HG03439 (cell line): ENCODE measurements around the gene LINGO3.

ENCODE experiments used
- ATAC-seq: cut with Tn5 transposase; IDR thresholded peaks from one replicate; pipeline ENCODE4 v1.9.1; 2021; ENCODE audit warnings: mild to moderate bottlenecking, moderate library complexity; ENCODE audit not compliant: unreplicated experiment

LINGO3 gene

GRCh38 chr19:2328401-2329148 lies 20.6 kb upstream of the LINGO3 start, which contains the start of the genes LSM7 and SPPL2B:
TSS of gene LSM7 (minus strand) at chr19:2328586. CDS start at chr19:2328566, 20 bp downstream.
TSS of gene SPPL2B (plus strand) at chr19:2328684. CDS start at chr19:2328710, 26 bp downstream.
- peak; percentile 61 for ATAC-seq

DNA sequence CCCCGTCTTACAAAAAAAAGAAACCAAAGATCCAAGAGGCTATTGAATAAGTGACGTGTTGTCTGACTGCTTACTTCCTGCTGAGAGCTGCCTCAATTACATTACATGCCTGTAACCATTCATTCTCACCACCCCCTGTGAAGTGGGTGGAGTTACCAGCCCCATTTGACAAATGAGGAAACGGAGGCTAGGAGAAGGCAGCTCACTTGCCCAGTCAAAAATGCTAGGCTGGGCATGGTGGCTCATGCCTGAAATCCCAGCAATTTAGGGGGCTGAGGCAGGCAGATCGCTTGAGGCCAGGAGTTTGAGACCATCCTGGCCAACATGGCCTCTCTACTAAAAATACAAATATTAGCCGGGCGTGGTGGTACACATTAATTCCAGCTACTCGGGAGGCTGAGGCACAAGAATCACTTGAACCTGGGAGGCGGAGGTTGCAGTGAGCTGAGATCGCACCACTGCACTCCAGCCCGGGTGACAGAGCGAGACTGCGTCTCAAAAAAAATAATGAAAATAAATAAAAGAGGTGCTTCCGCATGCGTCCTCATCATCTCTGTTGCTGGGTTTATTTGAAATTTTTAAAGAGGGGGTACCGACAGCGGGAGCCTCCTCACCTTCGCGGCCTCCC lies 19.9 kb upstream of the LINGO3 start:
- no peak for ATAC-seq

GRCh38 chr19:2326699-2327360 lies 18.9 kb upstream of the LINGO3 start:
- ATAC-seq: no peak

DNA sequence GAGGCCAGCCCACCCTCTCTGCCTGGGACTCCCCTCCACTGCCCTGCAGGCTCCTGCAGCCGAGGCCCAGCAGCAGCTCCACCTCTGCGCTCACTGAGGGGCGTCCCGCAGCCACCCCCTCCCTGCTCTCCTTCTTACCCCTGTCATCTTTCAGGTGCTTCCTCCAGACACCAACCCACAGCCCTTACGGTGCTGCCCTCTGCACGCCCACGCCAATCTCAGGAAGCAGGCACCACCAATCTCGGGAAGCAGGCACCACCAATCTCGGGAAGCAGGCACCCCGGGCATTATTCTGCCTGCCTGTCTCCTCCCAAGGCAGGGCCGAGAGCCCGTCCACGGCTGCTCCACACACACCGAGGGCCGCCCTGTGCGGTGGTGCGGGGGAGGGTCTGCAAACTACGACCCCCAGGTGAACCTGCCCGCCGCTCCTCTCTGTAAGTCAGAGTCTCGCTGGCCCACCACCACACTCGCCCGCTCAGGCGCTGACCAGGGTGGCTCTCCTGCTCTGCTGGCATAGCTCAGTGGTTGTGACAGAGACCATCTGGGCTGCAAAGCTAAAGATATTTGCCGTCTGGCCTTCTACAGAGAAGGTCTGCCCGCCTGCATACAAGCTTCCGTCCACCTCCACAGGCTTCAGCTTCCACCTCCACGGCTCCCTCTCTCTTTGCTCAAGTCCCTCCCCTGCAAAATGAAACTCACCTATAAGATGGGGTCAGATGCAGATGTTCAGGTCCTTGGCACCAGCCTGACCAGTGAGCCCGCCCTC lies 17.5 kb upstream of the LINGO3 start:
- no peak for ATAC-seq

- ATAC-seq: no peak
Observed at GRCh38 chr19:2324220-2324948, 16.4 kb upstream of the LINGO3 start.

DNA sequence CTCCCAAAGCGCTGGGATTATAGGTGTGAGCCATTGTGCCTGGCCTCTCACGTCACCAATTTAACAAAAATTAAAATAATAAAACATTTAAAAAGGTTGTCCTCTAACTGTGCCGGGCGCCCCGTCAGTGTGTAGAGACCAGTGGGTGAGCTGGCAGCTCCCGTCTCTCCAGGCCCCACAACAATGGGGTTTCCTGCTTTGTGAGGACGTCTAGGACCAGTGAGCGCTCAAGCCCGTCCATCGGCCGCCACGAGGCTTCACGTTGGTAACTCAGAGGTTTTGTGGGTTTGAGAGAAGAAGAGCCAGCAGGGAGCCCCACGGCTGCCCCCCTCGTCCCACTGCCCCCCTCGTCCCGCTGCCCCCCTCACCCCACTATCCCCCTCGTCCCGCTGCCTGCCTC lies 15.8 kb upstream of the LINGO3 start:
- no peak for ATAC-seq

DNA sequence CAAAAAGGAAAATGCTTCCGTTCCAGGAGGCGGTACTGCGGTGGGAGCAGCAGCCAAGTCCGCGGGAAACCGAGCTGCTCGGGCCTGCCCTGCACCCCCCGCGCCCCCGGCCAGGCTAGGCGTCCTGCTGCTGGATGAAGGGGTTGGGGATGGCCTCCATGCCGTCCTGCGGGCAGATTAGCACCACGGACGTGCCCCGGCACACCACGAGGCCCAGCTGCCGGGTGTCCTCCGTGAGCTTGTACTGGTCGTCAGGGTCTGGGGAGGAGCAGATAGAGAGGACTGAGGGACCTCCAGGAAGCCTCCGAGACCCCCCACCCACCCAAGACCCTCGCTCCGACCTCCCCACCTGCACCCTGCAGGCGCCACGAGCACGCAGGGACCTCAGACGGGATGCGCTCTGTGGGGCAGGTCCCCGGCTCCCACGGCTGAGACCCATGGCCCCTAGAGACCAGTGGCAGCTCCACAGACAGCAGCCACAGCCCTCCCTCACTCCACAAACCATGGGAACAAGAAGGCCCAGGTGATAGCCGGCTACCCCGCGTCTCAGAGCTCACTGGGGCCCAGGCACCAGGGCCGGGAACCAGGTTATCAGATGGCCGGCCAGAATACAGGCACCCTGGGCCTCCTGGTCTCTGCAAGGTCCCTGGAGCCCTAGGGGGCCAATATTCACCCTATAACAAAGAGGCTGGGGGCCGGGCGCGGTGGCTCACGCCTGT lies 13.8 kb upstream of the LINGO3 start:
- no peak for ATAC-seq

DNA sequence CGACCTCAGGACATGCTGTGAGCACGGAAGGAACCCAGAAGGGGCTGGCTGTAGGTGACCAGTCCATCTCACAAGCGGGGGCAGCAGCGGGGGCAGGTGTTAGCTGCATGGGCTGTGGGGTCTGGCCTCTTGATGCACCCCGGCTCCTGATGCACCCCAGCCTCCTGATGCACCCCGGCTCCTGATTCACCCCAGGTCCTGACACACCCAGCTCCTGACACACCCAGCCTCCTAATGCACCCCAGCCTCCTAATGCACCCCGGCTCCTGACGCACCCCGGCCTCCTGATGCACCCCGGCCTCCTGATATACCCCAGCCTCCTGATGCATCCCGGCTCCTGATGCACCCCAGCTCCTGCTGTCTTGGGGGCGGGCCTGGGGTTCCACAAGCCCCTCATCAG lies 13.0 kb upstream of the LINGO3 start:
- no peak for ATAC-seq

GRCh38 chr19:2320049-2320448 lies 12.1 kb upstream of the LINGO3 start:
- no peak for ATAC-seq

- ATAC-seq: no peak
Observed at GRCh38 chr19:2319551-2319950, 11.6 kb upstream of the LINGO3 start.

GRCh38 chr19:2318923-2319322 lies 11.0 kb upstream of the LINGO3 start:
- no peak for ATAC-seq

DNA sequence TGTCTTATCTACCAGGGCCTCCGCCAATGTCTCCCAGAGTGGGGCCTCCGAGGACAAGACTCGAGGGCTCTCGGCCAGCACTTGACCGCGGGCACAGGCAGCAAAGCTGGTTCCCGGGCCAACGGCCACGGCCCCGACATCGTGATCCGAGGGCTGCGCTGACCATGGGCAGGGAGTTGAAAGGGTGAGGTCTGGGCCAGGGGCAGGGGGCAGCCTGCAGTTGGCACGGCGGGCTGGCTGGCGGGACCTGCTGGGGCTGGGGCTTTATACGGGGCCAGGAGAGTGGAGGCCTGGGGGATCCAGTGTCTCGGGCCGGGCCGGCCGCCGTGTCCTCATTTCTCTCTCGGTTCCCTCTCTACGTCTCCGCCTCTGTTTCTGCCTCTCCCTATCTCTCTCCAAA lies 9.8 kb upstream of the LINGO3 start:
- no peak for ATAC-seq

- ATAC-seq: no peak
Observed at GRCh38 chr19:2317300-2317699, 9.3 kb upstream of the LINGO3 start.

DNA sequence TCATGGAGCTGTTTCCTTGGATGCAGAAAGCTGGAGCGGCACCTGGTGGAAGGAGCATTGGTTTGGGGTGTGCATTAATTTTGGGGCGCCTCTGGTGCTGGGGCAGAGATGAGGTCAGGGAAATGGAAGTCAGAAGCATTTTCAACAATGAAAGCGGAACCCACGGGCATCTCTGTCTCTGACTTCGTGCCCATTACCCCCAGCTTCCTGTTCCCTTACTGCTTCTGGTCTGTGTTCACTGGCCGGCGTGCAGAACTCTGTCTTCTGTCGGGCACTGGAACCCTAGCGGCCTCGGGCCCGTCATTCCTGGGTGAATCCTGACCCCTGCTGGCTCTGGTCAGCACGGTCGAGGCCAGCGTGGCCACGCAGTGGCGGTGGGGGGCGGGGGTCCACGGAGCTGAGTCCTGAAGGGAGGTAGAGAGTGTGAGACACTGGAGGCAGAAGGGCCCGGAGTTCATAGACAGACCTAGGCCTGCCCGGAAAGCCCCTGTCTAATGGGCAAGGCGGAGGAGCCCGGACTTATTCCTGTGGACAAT lies 7.9 kb upstream of the LINGO3 start:
- no peak for ATAC-seq

DNA sequence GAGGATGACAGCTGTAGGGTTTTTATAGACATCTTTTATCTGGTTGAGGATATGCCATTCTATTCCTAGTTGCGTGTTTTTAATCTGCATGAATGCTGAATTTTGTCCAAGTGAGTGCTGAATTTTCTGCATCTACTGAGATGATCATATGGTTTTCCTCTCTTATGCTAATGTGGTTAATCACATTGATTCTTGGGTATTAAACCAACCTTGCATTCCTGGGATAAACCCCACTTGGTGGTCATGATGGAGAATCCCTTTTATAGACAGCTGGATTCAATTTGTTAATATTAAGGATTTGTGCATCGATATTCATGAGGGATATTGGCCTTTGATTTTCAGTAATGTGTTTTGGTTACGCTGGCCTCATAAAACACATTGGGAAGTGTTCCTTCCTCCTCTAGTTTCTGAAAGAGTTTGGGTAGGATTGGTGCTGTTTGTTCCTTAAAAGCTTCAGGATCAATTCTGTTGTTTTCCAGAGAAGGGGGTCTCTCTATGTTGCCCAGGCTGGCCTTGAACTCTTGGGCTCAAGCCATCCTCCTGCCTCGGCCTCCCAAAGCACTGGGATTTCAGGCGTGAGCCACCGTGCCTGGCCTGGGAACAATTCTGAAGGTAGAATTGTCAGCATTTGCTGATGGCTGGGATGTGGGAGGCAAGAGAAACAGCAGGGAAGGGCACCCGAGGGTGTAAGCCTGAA lies 7.3 kb upstream of the LINGO3 start:
- ATAC-seq: no peak

- ATAC-seq: no peak
Observed at GRCh38 chr19:2312820-2313501, 5.0 kb upstream of the LINGO3 start.

DNA sequence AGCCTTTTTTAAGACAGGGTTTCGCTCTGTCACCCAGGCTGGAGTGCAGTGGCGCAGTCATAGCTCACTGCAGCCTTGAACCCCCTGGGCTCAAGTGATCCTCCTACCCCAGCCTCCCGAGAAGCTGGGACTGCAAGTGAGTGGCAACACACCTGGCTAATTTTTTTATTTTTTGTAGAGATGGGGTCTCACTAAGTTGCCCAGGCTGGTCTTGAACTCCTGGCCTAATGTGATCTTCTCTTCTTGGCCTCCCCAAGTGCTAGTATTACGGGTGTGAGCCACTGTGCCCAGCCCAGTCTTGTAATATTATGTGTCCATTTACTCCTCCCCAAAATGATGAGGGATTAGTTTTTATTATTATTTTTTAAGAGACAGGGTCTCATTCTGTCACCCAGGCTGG lies 3.1 kb upstream of the LINGO3 start:
- no peak for ATAC-seq

DNA sequence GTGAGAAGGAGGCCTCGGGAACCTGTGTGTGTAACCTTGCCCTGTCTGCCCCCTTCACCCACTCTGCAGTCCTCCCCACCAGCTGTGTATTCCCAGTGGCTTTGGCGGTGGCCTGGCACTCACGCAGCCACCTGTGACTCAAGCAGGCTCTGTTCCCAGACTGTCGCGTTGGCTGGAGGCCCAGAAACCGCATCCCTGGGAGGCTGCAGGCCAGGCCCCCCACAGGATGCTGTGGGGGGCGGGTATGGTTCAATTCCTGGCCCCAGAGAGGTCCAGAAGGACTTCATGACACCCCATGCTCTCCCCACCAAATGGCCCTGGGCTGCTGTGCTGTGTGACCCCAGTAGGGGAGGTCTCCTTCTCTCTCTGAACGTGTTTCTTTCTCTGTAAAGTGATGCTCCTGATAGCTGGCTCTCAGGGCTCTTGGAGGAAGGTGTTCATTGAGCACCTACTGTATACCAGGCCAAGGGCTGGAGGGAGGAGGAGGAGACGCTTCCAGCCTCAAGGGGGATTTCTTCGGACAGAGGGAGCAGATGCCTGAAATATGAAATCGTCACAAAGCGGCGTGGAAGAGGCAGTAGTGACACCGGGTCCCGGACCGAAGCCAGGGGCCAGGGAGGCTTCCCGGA lies 1.9 kb upstream of the LINGO3 start:
- ATAC-seq: no peak
